GM21737 (cell line): ENCODE data around the gene RAPGEF3.

Experiments used
- ATAC-seq: cut with Tn5 transposase; IDR thresholded peaks from one replicate; pipeline ENCODE4 v1.9.1; 2021; ENCODE audit warnings: mild to moderate bottlenecking, moderate library complexity; ENCODE audit not compliant: unreplicated experiment

The RAPGEF3 gene

GRCh38 chr12:47762850-47763465 lies 4.3 kb upstream of the RAPGEF3 start:
- ATAC-seq = no peak

GRCh38 chr12:47758584-47758833 lies 171 bp downstream of the RAPGEF3 start:
- ATAC-seq = no peak

- no peak for ATAC-seq
Measured at GRCh38 chr12:47757840-47758583, 668 bp downstream of the RAPGEF3 start.

- ATAC-seq = no peak
Measured at GRCh38 chr12:47757364-47757839, 1.3 kb downstream of the RAPGEF3 start.

GRCh38 chr12:47755655-47756562 lies 2.8 kb downstream of the RAPGEF3 start:
- ATAC-seq = peak; percentile 60

- ATAC-seq = no peak
Measured at GRCh38 chr12:47754881-47755280, 3.8 kb downstream of the RAPGEF3 start.

- ATAC-seq = no peak
Measured at GRCh38 chr12:47754126-47754525, 4.6 kb downstream of the RAPGEF3 start.

GRCh38 chr12:47753021-47754001 lies 5.4 kb downstream of the RAPGEF3 start:
- ATAC-seq = no peak

GRCh38 chr12:47752552-47752951 lies 6.1 kb downstream of the RAPGEF3 start:
- ATAC-seq = no peak

- no peak for ATAC-seq
Measured at GRCh38 chr12:47752121-47752520, 6.6 kb downstream of the RAPGEF3 start.

GRCh38 chr12:47751561-47751960 lies 7.1 kb downstream of the RAPGEF3 start:
- ATAC-seq = no peak

- ATAC-seq = no peak
Measured at GRCh38 chr12:47750916-47751470, 7.7 kb downstream of the RAPGEF3 start.

GRCh38 chr12:47750229-47750798 lies 8.4 kb downstream of the RAPGEF3 start:
- ATAC-seq = no peak

GRCh38 chr12:47748899-47749298 lies 9.8 kb downstream of the RAPGEF3 start:
- no peak for ATAC-seq

- no peak for ATAC-seq
Measured at GRCh38 chr12:47748507-47748828, 10.2 kb downstream of the RAPGEF3 start.

GRCh38 chr12:47747596-47748506 lies 10.8 kb downstream of the RAPGEF3 start:
- ATAC-seq = no peak

- ATAC-seq = no peak
Measured at GRCh38 chr12:47747126-47747525, 11.6 kb downstream of the RAPGEF3 start.

GRCh38 chr12:47746523-47746922 lies 12.2 kb downstream of the RAPGEF3 start:
- no peak for ATAC-seq

GRCh38 chr12:47746073-47746472 lies 12.6 kb downstream of the RAPGEF3 start:
- no peak for ATAC-seq
